Measurements from ENCODE around the gene FHIP1A.

GRCh38 chr4:151443247-151443646 is 34.3 kb downstream of the FHIP1A start:
- TF ChIP-seq CTCF (IDR thresholded peaks at IDR 0.05) (no peak), EP300 (IDR thresholded peaks at IDR 0.05) (no peak), POLR2A (IDR thresholded peaks at IDR 0.05) (no peak)
